Rectal smooth muscle tissue (tissue), 1 donor: ENCODE measurements around the gene WDR86.

Source experiments
- H3K27ac ChIP-seq: one replicate; pipeline ENCODE4 v1.7.0; 2013; ENCODE audit warnings: low read depth, low read length, inconsistent platforms
- H3K27me3 ChIP-seq: one replicate; pipeline ENCODE4 v1.7.0; 2013; ENCODE audit warnings: low read length; ENCODE audit not compliant: control insufficient read depth, insufficient read depth
- H3K36me3 ChIP-seq: one replicate; pipeline ENCODE4 v1.7.0; 2013; ENCODE audit warnings: low read length; ENCODE audit not compliant: control insufficient read depth, insufficient read depth
- H3K4me1 ChIP-seq: one replicate; pipeline ENCODE4 v1.7.0; 2013; ENCODE audit warnings: low read length; ENCODE audit not compliant: control insufficient read depth, insufficient read depth
- H3K4me3 ChIP-seq: one replicate; pipeline ENCODE4 v1.7.0; 2013; ENCODE audit warnings: low read length
- H3K9ac ChIP-seq: one replicate; pipeline ENCODE4 v1.7.0; 2013; ENCODE audit warnings: low read length

WDR86 gene, protein sequence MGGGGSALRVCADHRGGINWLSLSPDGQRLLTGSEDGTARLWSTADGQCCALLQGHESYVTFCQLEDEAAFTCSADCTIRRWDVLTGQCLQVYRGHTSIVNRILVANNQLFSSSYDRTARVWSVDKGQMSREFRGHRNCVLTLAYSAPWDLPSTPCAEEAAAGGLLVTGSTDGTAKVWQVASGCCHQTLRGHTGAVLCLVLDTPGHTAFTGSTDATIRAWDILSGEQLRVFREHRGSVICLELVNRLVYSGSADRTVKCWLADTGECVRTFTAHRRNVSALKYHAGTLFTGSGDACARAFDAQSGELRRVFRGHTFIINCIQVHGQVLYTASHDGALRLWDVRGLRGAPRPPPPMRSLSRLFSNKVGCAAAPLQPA

DNA sequence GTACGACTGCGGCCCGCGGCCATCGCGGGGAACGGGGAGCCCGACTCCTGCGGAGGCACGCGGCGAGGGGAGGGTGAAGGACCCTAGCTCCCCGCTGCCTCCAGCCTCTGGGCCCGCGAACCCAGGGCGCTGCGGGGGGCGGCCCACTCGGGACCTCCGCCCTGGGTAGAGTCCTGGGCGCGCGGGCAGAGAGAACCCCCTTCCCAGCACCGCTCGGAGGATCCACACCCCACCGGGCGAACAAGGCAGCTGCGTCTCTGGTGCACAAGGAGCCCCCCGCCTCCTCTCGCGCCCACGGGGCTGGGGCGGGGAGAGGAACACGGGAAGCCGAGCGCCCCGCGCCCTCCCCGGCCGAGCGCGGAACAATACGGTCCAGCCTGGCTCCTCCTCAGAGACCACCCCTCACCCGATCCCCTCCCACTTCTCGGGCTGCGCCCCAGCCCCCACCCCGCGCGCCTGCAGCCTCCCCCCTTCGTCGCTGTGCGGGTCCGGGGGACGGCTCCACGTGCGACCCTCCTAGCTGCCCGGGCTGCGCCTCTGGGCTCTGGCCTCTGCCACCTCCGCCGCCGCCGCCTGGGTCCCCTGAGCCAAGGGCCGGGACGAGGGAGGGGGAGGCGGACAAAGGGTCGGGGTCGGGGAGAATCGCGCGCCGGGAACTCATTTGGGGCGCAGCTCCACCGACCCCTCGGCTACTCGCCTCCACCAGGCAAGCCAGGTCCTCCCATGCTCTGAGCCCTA is at the start of gene WDR86:
WDR86 (minus strand) TSS at position 372 of the 738 bp plus-strand sequence. CDS start 449 bp downstream, outside the sequence.
- Histone ChIP-seq H3K27me3 (peaks cover 11% of the 10 kb centered on the region), H3K36me3 (no peaks in the 10 kb centered on the region), H3K4me3 (peak within 1 kb of the TSS; percentile 58), H3K9ac (no peak within 1 kb of the TSS), H3K27ac (peak within 1 kb of the TSS; percentile 44), H3K4me1 (no peaks in the 10 kb centered on the region)

DNA sequence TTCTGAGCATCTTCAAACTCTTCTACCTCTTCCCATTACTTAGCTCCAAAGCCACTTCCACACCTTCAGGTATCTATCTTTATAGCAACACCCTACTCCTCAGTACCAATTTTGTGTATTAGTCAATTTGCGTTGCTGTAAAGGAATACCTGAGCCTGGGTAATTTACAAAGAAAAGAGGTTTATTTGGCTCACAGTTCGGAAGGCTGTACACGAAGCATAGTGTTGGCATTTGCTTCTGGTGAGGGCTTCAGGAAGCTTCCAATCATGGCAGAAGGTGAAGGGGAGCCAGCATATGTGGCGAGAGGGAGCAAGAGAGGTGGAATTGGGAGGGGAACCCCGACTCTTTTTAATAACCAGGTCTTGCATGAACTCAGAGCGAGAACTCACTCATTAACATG is 47.7 kb upstream of the WDR86 start:
- Histone ChIP-seq H3K9ac (no peak overlapping the region), H3K4me3 (no peak overlapping the region), H3K36me3 (no peaks in the 10 kb centered on the region), H3K27ac (no peak overlapping the region), H3K4me1 (peaks cover 28% of the 10 kb centered on the region), H3K27me3 (no peaks in the 10 kb centered on the region)

DNA sequence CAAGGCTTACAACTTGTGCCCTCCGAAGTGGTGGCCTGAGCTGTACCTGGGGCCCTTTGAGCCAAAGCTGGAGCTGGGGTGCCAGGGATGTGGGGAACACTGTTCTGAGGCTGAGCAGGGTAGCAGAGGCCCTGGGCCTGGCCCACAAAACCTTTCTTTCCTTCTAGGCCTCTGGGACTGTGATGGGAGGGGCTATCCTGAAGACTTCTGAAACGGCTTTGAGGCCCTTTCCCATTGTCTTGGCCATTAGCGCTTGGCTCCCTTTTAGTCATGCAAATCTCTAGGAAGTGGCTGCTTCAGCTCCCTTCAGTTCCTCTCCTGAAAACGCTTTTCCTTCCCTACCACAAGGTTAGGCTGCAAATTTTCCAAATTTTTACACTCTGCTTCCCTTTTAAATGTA is 46.9 kb upstream of the WDR86 start:
- H3K36me3 ChIP-seq = no peaks in the 10 kb centered on the region
- peaks cover 26% of the 10 kb centered on the region for H3K4me1 ChIP-seq
- no peak overlapping the region for H3K9ac ChIP-seq
- H3K4me3 ChIP-seq = no peak overlapping the region
- H3K27me3 ChIP-seq = no peaks in the 10 kb centered on the region
- H3K27ac ChIP-seq = no peak overlapping the region

DNA sequence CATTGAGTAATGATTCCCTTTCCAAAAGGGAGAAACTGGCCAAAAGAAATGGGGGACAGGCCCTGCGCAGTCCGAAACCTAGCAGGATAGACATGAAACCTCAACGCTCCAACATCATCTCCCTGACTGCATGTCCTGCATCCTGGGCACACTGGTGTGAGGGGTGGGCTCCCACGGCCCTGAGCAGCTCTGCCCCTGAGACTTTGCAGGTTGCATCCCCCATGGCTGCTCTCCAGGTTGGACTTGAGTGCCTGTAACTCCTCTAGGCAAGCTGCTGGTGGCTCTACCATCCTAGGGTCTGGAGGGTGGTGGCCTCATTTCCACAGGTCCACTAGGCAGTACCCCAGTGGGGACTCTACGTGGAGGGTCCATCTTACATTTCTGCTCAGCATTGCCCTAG is 46.4 kb upstream of the WDR86 start:
- Histone ChIP-seq H3K27me3 (no peaks in the 10 kb centered on the region), H3K4me1 (peaks cover 22% of the 10 kb centered on the region), H3K27ac (no peak overlapping the region), H3K36me3 (no peaks in the 10 kb centered on the region), H3K9ac (no peak overlapping the region), H3K4me3 (no peak overlapping the region)

DNA sequence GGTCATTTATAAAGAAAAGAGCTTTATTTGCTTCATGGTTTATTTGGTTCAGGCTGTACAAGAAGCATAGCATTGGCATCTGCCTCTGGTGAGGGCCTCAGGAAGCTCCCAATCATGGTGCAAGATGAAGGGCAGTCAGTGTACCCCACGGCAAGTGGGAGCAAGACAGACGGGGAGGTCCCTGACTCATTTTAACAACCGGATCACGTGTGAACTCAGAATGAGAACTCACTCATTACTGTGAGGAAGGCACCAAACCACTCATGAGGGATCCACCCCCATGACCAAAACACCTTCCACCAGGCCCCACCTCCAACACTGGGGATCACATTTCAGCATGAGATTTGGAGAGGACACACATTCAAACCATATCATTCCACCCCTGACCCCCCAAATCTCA is 45.9 kb upstream of the WDR86 start:
- H3K9ac ChIP-seq = no peak overlapping the region
- H3K27ac ChIP-seq = no peak overlapping the region
- no peaks in the 10 kb centered on the region for H3K27me3 ChIP-seq
- H3K4me3 ChIP-seq = no peak overlapping the region
- no peaks in the 10 kb centered on the region for H3K36me3 ChIP-seq
- peaks cover 16% of the 10 kb centered on the region for H3K4me1 ChIP-seq

DNA sequence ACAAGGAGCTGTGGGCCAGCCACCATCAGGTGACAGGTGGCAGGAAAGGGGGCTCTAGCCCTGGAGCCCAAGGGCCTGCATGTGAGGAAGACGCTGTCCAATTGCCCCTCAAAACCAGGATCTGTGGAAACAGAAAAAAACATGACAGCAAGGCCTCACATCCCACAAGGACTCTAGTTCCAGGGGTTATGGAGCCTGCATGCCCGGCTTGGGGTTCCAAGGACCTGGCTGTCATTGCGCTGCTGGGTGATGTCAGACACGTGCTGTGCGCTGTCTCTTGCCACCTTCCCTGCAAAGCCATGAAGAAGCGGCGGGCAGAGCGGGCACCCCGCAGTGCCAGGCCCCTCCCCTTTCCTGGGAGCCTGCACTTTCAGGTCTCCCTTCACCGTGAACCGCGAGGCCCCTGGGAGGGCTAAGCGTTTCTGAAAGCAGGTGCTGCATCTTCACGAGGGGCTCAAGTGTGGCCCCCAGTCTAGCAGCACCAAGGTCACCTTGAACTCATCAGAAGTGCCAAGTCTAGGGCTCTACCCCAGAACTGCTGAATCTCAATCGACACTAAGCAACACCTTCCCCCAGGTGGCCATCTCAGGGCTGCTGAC is 45.2 kb upstream of the WDR86 start:
- peaks cover 9% of the 10 kb centered on the region for H3K4me1 ChIP-seq
- H3K27ac ChIP-seq = no peak overlapping the region
- H3K9ac ChIP-seq = no peak overlapping the region
- no peak overlapping the region for H3K4me3 ChIP-seq
- H3K36me3 ChIP-seq = no peaks in the 10 kb centered on the region
- H3K27me3 ChIP-seq = no peaks in the 10 kb centered on the region

DNA sequence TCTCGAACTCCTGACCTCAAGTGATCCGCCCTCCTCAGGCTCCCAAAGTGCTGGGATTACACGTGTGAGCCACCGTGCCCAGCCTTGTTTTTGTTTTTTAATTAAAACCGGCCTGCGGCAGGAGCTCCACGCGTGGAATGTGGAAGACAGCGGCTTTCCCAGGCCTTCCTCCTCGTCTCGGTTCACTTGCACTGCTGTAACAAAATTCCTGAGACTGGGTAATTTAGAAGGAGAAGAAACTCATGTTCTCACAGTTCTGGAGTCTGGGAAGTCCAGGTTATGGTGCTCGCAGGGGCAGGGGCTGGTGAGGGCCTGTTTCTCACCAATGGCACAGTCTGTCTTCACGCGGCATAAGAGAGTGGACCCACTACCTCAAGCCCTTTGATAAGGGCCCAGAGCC is 44.5 kb upstream of the WDR86 start:
- Histone ChIP-seq H3K27me3 (no peaks in the 10 kb centered on the region), H3K4me3 (no peak overlapping the region), H3K4me1 (peaks cover 2% of the 10 kb centered on the region), H3K36me3 (no peaks in the 10 kb centered on the region), H3K9ac (no peak overlapping the region), H3K27ac (no peak overlapping the region)

DNA sequence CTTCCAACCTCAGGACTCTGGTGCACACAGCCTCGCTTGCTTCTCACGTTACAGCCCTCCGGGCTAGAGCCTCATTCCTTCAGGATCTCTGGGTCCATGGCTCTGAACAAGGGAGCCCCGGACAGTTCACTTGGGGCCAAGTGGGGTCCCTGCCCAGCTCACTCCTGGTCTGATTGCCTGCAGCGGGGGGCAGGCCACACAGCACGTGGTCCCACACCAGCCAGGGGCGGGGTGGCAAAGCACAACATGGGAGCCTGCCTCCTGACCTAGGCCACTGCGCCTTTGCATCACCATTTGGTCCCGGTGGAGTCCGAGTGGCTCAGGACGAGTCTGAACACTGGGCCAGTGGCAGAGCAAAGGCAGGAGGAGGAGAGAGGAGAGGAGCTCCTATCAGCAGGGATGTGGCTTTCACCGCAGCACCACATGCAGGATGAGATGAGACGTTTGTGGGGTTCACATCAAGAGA is 43.5 kb upstream of the WDR86 start:
- Histone ChIP-seq H3K4me1 (no peaks in the 10 kb centered on the region), H3K4me3 (no peak overlapping the region), H3K27ac (no peak overlapping the region), H3K27me3 (no peaks in the 10 kb centered on the region), H3K9ac (no peak overlapping the region), H3K36me3 (no peaks in the 10 kb centered on the region)

DNA sequence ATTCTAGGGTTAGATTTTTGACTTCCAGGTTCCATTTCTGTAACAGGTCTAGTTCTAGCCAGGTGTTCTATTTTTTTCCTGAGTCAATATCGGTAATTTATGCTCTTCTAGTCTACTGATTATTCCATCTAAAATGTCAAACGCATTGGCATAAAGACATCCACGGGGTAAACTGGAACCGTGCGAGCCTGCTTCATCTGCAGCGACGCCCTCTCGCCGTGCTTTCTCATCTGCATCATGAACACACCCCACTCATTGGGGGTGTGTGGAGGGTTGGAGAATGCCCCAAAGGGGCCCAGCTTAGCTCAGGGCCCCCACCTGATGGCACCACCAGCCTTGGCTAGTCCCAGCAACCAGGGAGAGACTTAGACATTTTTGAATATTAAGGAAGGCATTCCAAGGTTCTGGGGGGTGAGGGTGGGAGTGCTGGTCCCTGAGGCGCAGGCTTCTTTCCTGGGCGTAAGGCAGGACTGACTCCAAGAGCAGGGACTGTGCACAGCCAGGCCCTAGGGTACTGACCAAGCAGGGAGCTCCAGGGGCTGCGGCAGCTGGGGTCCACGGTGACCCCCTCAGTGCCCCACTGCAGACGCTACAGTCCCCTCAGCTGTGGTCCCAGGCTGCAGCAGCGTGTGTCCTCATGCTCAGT is 43.0 kb upstream of the WDR86 start:
- no peak overlapping the region for H3K27ac ChIP-seq
- H3K4me3 ChIP-seq = no peak overlapping the region
- H3K4me1 ChIP-seq = no peaks in the 10 kb centered on the region
- H3K9ac ChIP-seq = no peak overlapping the region
- no peaks in the 10 kb centered on the region for H3K36me3 ChIP-seq
- H3K27me3 ChIP-seq = no peaks in the 10 kb centered on the region

DNA sequence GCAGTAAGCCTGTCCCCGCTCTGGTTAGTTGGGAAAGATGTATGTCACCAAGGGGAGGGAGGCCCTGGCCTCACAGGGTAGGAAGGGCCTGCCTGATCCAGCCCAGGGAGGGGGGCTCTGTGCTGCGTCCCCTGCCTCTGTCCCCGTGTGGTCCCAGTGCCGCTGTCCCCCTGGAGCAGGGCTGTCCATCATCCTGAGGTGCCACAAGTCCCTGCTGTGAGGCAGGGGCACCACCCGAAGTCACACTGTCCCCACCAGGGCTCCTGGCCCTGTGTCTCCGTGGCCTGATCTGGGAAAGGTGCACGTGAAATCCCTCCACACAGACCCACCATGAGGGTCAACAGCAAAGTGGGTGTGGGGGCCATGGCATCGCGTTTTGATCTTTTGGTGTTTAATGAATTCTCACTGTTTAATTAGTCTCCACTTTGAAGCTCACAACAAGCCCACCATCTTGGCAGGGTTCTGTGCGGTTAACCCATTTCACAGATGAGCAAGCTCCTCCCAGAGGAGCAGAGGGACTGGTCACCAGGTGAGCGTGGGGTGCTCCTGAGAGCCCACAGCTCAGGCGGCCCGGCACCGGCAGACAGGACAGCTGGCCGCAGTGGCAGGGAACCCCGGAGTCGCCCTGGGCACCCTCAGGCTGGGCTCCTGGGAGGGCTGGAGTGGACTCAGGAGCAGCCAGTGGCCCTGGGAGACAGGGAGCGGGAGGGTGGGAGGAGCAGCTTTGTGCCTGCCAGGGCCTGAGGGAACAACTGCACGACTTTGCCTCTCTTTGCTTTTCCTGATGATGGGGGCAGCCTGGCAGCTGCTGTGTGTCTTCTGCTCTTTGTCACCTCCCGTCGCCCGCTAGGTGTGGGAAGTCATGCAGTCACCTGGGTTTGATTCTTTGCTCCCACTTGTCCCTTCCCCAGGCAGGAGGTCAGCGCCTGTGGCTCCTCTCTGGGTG is 42.1 kb upstream of the WDR86 start:
- Histone ChIP-seq H3K9ac (no peak overlapping the region), H3K27ac (no peak overlapping the region), H3K27me3 (no peaks in the 10 kb centered on the region), H3K36me3 (no peaks in the 10 kb centered on the region), H3K4me1 (no peaks in the 10 kb centered on the region), H3K4me3 (no peak overlapping the region)

DNA sequence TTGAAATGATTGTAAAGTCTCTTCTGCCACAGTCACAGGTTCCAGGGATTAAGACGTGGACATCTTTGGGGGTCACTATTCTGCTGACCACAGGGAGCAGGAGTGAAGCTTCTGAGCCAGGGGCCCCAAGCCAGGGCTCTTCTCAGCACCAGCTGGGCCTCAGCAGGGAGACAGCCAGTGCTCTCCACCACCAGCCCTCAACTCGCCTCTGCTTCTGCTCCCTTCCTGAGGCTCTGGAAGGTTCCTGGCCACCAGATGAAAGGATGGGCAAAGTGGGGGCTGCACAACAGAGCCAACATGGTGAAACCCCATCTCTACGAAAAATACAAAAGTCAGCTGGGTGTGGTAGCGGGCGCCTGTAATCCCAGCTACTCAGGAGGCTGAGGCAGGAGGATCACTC is 41.3 kb upstream of the WDR86 start:
- no peaks in the 10 kb centered on the region for H3K27me3 ChIP-seq
- H3K4me1 ChIP-seq = no peaks in the 10 kb centered on the region
- H3K4me3 ChIP-seq = no peak overlapping the region
- H3K36me3 ChIP-seq = no peaks in the 10 kb centered on the region
- H3K9ac ChIP-seq = no peak overlapping the region
- no peak overlapping the region for H3K27ac ChIP-seq
